ENCODE data around the gene ATP11A.

DNA sequence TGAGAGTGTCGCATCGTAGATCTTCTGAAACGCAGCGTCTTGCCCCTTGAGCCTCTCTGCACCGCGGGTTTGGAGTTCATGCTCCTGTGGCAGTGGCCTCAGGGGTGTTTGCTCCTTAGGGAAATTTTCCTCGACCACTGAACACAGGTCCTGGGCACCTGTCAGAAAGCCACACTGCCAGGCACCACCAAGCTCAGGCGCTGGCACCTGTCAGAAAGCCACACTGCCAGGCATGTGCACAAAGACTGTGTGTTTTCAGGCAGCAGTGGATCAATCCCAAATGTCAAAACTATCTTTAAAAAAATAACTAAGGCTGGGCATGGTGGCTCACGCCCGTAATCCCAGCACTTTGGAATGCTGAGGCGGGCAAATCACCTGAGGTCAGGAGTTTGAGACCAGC is 87.1 kb downstream of the ATP11A start:
- TF ChIP-seq CTCF (IDR thresholded peaks at IDR 0.05 in 2 of 3, conservative IDR thresholded peaks at IDR 0.05 in 1 of 3; ENCODE audit: borderline replicate concordance in 1 of 3, insufficient read depth in 1 of 3, low read depth in 2 of 3, low read length in 2 of 3) (no peak), POLR2AphosphoS5 (IDR thresholded peaks at IDR 0.05; ENCODE audit: low read depth, low read length) (no peak), POLR2A (IDR thresholded peaks at IDR 0.05; ENCODE audit: borderline replicate concordance, extremely low read depth, insufficient read depth, insufficient read length) (no peak), EZH2 (IDR thresholded peaks at IDR 0.05) (no peak), FOSL1 (IDR thresholded peaks at IDR 0.05; ENCODE audit: low read depth) (no peak), RAD21 (IDR thresholded peaks at IDR 0.05; ENCODE audit: low read depth) (no peak), MAX (IDR thresholded peaks at IDR 0.05) (no peak), JUND (IDR thresholded peaks at IDR 0.05) (no peak), ZNF274 (IDR thresholded peaks at IDR 0.05; ENCODE audit: low read depth, low read length) (no peak), ZFX (IDR thresholded peaks at IDR 0.05) (no peak), YY1 (IDR thresholded peaks at IDR 0.05; ENCODE audit: extremely low read depth, insufficient replicate concordance, low read depth, low read length) (no peak), CEBPB (IDR thresholded peaks at IDR 0.05; ENCODE audit: low read depth) (no peak)
- TF ChIP-seq, protein P1, sequence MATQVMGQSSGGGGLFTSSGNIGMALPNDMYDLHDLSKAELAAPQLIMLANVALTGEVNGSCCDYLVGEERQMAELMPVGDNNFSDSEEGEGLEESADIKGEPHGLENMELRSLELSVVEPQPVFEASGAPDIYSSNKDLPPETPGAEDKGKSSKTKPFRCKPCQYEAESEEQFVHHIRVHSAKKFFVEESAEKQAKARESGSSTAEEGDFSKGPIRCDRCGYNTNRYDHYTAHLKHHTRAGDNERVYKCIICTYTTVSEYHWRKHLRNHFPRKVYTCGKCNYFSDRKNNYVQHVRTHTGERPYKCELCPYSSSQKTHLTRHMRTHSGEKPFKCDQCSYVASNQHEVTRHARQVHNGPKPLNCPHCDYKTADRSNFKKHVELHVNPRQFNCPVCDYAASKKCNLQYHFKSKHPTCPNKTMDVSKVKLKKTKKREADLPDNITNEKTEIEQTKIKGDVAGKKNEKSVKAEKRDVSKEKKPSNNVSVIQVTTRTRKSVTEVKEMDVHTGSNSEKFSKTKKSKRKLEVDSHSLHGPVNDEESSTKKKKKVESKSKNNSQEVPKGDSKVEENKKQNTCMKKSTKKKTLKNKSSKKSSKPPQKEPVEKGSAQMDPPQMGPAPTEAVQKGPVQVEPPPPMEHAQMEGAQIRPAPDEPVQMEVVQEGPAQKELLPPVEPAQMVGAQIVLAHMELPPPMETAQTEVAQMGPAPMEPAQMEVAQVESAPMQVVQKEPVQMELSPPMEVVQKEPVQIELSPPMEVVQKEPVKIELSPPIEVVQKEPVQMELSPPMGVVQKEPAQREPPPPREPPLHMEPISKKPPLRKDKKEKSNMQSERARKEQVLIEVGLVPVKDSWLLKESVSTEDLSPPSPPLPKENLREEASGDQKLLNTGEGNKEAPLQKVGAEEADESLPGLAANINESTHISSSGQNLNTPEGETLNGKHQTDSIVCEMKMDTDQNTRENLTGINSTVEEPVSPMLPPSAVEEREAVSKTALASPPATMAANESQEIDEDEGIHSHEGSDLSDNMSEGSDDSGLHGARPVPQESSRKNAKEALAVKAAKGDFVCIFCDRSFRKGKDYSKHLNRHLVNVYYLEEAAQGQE (IDR thresholded peaks at IDR 0.05; ENCODE audit: low read depth) = no peak
- TF ChIP-seq, protein P2, sequence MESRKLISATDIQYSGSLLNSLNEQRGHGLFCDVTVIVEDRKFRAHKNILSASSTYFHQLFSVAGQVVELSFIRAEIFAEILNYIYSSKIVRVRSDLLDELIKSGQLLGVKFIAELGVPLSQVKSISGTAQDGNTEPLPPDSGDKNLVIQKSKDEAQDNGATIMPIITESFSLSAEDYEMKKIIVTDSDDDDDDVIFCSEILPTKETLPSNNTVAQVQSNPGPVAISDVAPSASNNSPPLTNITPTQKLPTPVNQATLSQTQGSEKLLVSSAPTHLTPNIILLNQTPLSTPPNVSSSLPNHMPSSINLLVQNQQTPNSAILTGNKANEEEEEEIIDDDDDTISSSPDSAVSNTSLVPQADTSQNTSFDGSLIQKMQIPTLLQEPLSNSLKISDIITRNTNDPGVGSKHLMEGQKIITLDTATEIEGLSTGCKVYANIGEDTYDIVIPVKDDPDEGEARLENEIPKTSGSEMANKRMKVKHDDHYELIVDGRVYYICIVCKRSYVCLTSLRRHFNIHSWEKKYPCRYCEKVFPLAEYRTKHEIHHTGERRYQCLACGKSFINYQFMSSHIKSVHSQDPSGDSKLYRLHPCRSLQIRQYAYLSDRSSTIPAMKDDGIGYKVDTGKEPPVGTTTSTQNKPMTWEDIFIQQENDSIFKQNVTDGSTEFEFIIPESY (IDR thresholded peaks at IDR 0.05; ENCODE audit: extremely low read depth, insufficient replicate concordance, low read length) = no peak

Measured in HCT116 (cell line).